SK-N-SH (cell line): ENCODE data around the gene MDH2. TPM values are rescaled to one million over a fixed set of nuclear protein-coding genes. Genes with fewer than 3 reads are reported as not detected.
"Not testable (repeated sequence)": the region's sequence is repeated elsewhere in the genome, so short reads cannot be mapped to it uniquely, and the experiment has no call there.

Source experiments
- CTCF ChIA-PET: fragments of 300-600, 350-600 bp; formaldehyde crosslinking; extraction: SDS; loops from one replicate; lab custom pipeline; 2021; lab: Yijun Ruan, JAX
- POLR2A ChIA-PET: fragments of 350-600 bp; sonication (Branson Sonifier 250); formaldehyde crosslinking; extraction: SDS; loops from one replicate; lab custom pipeline; 2020; ENCODE audit warnings: antibody characterized with exemption, inconsistent platforms; lab: Yijun Ruan, JAX
- DNase-seq: peaks from one replicate; pipeline ENCODE4 v3.0.0; 2012
- H2AFZ ChIP-seq: fragments of 200-600 bp; sonication (generic); 2 replicates; pipeline ENCODE4 v1.8.1; 2016; ENCODE audit warnings: antibody characterized with exemption, mild to moderate bottlenecking, low read depth
- H3F3A ChIP-seq: fragments of 200-600 bp; sonication (generic); replicated peaks from 2 replicates; pipeline ENCODE3; 2016; ENCODE audit warnings: antibody characterized with exemption, mild to moderate bottlenecking; ENCODE audit not compliant: insufficient read depth
- H3K27ac ChIP-seq, 2 experiments: fragments of 200-500 bp in 1 of 2; fragments of 200-600 bp in 1 of 2; sonication (Bioruptor generic) in 1 of 2; sonication (generic), shearing (Covaris generic) in 1 of 2; 2 replicates each; pipeline versions ENCODE4 v1.5.1 to v1.6.1; 2014 to 2016; ENCODE audit warnings: low read depth in 2 of 2, inconsistent platforms in 1 of 2, low read length in 1 of 2, mild to moderate bottlenecking in 1 of 2, mixed read lengths in 1 of 2
- H3K27me3 ChIP-seq: fragments of 200-600 bp; sonication (generic), shearing (Covaris generic); 2 replicates; pipeline ENCODE4 v1.6.1; 2016; ENCODE audit warnings: mixed run types; ENCODE audit not compliant: insufficient read depth
- H3K36me3 ChIP-seq, 2 experiments: fragments of 200-500 bp in 1 of 2; fragments of 200-600 bp in 1 of 2; sonication (Bioruptor generic) in 1 of 2; sonication (generic) in 1 of 2; replicated peaks in 1 of 2; 2 replicates each; pipeline versions ENCODE3 to v1.5.1; 2014 to 2016; ENCODE audit warnings: low read length in 1 of 2, mild to moderate bottlenecking in 1 of 2; ENCODE audit not compliant: insufficient read depth in 2 of 2, control insufficient read depth in 1 of 2
- H3K4me1 ChIP-seq, 2 experiments: fragments of 200-500 bp in 1 of 2; fragments of 200-600 bp in 1 of 2; sonication (Bioruptor generic) in 1 of 2; sonication (generic), shearing (Covaris generic) in 1 of 2; 2 replicates each; pipeline versions ENCODE4 v1.5.1 to v1.6.1; 2014 to 2016; ENCODE audit warnings: low read depth in 1 of 2, low read length in 1 of 2, mixed run types in 1 of 2; ENCODE audit not compliant: insufficient read depth in 2 of 2, control insufficient read depth in 1 of 2
- H3K4me2 ChIP-seq: fragments of 200-600 bp; sonication (generic), shearing (Covaris generic); 2 replicates; pipeline ENCODE4 v1.6.1; 2017; ENCODE audit warnings: mixed run types
- H3K4me3 ChIP-seq, 2 experiments: fragments of 200-500 bp in 1 of 2; fragments of 200-600 bp in 1 of 2; sonication (Bioruptor generic) in 1 of 2; sonication (generic), shearing (Covaris generic) in 1 of 2; 2 replicates each; pipeline versions ENCODE4 v1.5.1 to v1.8.1; 2014 to 2016; ENCODE audit warnings: low read depth in 2 of 2, inconsistent platforms in 1 of 2, low read length in 1 of 2, mild to moderate bottlenecking in 1 of 2, mixed read lengths in 1 of 2, moderate library complexity in 1 of 2
- H3K79me2 ChIP-seq: fragments of 200-600 bp; sonication (generic); 2 replicates; pipeline ENCODE4 v1.8.1; 2017; ENCODE audit warnings: mild to moderate bottlenecking; ENCODE audit not compliant: insufficient read depth
- H3K9ac ChIP-seq: fragments of 200-600 bp; sonication (generic); 2 replicates; pipeline ENCODE4 v1.6.1; 2017; ENCODE audit warnings: mixed run types
- H3K9me2 ChIP-seq: fragments of 200-600 bp; sonication (generic); 2 replicates; pipeline ENCODE4 v1.6.1; 2017; ENCODE audit warnings: mixed run types
- H3K9me3 ChIP-seq: fragments of 200-600 bp; sonication (generic); 2 replicates; pipeline ENCODE4 v1.6.1; 2017; ENCODE audit warnings: mixed run types, mild to moderate bottlenecking, moderate library complexity
- H4K20me1 ChIP-seq: fragments of 200-600 bp; sonication (generic); 2 replicates; pipeline ENCODE4 v1.6.1; 2017; ENCODE audit warnings: mild to moderate bottlenecking, mixed run types; ENCODE audit not compliant: insufficient read depth
- ELF1 ChIP-seq: IDR thresholded peaks from 2 replicates; pipeline ENCODE4 v1.4.0; 2012
- EZH2phosphoT487 ChIP-seq: fragments of 200-600 bp; sonication (generic); IDR thresholded peaks from 2 replicates; pipeline ENCODE4 v1.6.1; 2017; ENCODE audit warnings: low read depth, mixed run types, mild to moderate bottlenecking, antibody characterized with exemption, moderate library complexity, borderline replicate concordance
- FOSL2 ChIP-seq: IDR thresholded peaks from 2 replicates; pipeline ENCODE4 v1.4.0; 2012; ENCODE audit warnings: low read depth, mild to moderate bottlenecking, moderate library complexity, borderline replicate concordance
- FOXM1 ChIP-seq: IDR thresholded peaks from 2 replicates; pipeline ENCODE4 v1.4.0; 2012; ENCODE audit warnings: low read depth, mild to moderate bottlenecking
- GATA2 ChIP-seq: sonication (generic); formaldehyde crosslinking; IDR thresholded peaks from 2 replicates; pipeline ENCODE4 v1.5.0; 2020; ENCODE audit warnings: mild to moderate bottlenecking, missing genetic modification reagents
- JUND ChIP-seq: IDR thresholded peaks from 2 replicates; pipeline ENCODE4 v1.4.0; 2012
- MEF2A ChIP-seq: IDR thresholded peaks from 2 replicates; pipeline ENCODE4 v1.4.0; 2012; ENCODE audit warnings: low read depth, borderline replicate concordance
- NFIC ChIP-seq: IDR thresholded peaks from 2 replicates; pipeline ENCODE4 v1.4.0; 2012; ENCODE audit warnings: borderline replicate concordance
- NRF1 ChIP-seq: IDR thresholded peaks from 2 replicates; pipeline ENCODE4 v1.6.1; 2012; ENCODE audit warnings: low read depth, mild to moderate bottlenecking, low read length
- POLR2AphosphoS5 ChIP-seq: IDR thresholded peaks from 2 replicates; pipeline ENCODE4 v1.6.1; 2012; ENCODE audit warnings: low read depth, low read length
- RFX5 ChIP-seq: IDR thresholded peaks from 2 replicates; pipeline ENCODE4 v1.6.1; 2012; ENCODE audit warnings: mild to moderate bottlenecking, improper control_type of control experiment, low read length
- RXRA ChIP-seq: IDR thresholded peaks from 2 replicates; pipeline ENCODE4 v1.4.0; 2012; ENCODE audit warnings: low read depth, mild to moderate bottlenecking, borderline replicate concordance
- SMC3 ChIP-seq: IDR thresholded peaks from 2 replicates; pipeline ENCODE4 v1.6.1; 2012; ENCODE audit warnings: low read depth, low read length, improper control_type of control experiment
- TCF12 ChIP-seq: IDR thresholded peaks from 2 replicates; pipeline ENCODE4 v1.4.0; 2012
- TEAD4 ChIP-seq: IDR thresholded peaks from 2 replicates; pipeline ENCODE4 v1.4.0; 2012; ENCODE audit warnings: mild to moderate bottlenecking, borderline replicate concordance; ENCODE audit not compliant: insufficient read depth
- YY1 ChIP-seq: IDR thresholded peaks from 2 replicates; pipeline ENCODE4 v1.4.0; 2012; ENCODE audit warnings: low read depth, mild to moderate bottlenecking
- WGBS: methylation state at CpG from one replicate; pipeline ENCODE4 v1.1.6; 2017; ENCODE audit warnings: low lambda C conversion rate; 5-methylcytosine and 5-hydroxymethylcytosine counted together
- polyA plus RNA-seq, 3 experiments: library from polyadenylated mRNA; depleted of rRNA; stranded (reverse); fragments of >200 nt; gene quantifications; 2 replicates each; pipeline ENCODE4 v1.2.3, GENCODE V29; 2012
- TF ChIP-seq, protein P1 (sequence below): IDR thresholded peaks from 2 replicates; pipeline ENCODE4 v1.4.0; 2012; ENCODE audit warnings: low read depth, borderline replicate concordance
- TF ChIP-seq, protein P2 (sequence below): fragments of 200-600 bp; sonication (generic); IDR thresholded peaks from 2 replicates; pipeline ENCODE4 v1.6.1; 2017; ENCODE audit warnings: antibody characterized with exemption, mild to moderate bottlenecking, moderate library complexity
- TF ChIP-seq, protein P3 (sequence below): IDR thresholded peaks from 2 replicates; pipeline ENCODE4; 2012
- TF ChIP-seq, protein P4 (sequence below): IDR thresholded peaks from 2 replicates; pipeline ENCODE4 v1.4.0; 2012; ENCODE audit warnings: low read depth, borderline replicate concordance
- TF ChIP-seq, protein P5 (sequence below): fragments of 150-350 bp; IDR thresholded peaks from 2 replicates; pipeline ENCODE4 v1.6.1; 2017; ENCODE audit warnings: antibody characterized with exemption, low read length, low read depth, borderline replicate concordance

Gene MDH2
- polyA plus RNA-seq, 1 of the 3 experiments (the other 2 are of a cell fraction), result 301 TPM

DNA sequence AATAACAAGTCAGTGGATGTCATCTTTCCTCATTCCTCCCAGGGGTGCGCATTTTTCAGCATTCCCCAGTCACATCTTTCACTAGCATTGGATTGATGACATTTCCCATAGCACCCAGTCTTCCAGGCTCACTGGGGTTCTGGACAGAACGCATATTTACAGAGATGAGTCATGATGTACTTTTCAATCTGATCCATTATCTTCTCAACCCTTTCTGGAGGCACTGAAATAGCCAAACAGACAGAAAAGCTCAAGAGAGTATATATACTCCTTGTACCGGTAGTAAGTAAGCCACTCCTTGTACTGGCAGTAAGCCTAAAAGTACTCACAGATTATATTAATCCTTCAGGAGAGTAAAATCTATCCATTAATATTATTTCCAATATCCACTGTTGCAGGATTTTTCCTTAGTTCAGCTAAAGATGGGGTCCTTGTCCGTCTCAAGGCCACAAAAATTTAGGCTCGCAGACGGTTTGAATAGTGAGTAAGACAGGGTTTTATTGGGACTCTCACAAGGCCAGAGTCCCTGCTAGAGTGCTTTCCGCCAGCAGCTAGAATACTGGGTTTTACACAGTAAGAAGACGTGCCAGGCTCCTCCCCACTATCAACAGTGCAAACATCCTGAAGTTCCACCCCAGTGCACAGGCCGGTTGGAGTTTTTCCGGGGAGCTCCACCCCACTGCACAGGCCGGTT is 60.8 kb downstream of the MDH2 start:
- TF ChIP-seq TEAD4 (no peak), GATA2 (CRISPR knock-in tag) (no peak), ELF1 (no peak), JUND (peak; percentile 43; the same call in 1 of the 2 replicates), FOXM1 (no peak), SMC3 (no peak), EZH2phosphoT487 (no peak), MEF2A (no peak), RXRA (no peak), NRF1 (no peak), RFX5 (no peak), POLR2AphosphoS5 (no peak), TCF12 (peak; percentile 60; the same call in 1 of the 2 replicates), FOSL2 (peak; percentile 40; the same call in 1 of the 2 replicates), YY1 (no peak), NFIC (no peak)
- TF ChIP-seq, protein P1, sequence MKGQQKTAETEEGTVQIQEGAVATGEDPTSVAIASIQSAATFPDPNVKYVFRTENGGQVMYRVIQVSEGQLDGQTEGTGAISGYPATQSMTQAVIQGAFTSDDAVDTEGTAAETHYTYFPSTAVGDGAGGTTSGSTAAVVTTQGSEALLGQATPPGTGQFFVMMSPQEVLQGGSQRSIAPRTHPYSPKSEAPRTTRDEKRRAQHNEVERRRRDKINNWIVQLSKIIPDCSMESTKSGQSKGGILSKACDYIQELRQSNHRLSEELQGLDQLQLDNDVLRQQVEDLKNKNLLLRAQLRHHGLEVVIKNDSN, result no peak
- TF ChIP-seq, protein P2, sequence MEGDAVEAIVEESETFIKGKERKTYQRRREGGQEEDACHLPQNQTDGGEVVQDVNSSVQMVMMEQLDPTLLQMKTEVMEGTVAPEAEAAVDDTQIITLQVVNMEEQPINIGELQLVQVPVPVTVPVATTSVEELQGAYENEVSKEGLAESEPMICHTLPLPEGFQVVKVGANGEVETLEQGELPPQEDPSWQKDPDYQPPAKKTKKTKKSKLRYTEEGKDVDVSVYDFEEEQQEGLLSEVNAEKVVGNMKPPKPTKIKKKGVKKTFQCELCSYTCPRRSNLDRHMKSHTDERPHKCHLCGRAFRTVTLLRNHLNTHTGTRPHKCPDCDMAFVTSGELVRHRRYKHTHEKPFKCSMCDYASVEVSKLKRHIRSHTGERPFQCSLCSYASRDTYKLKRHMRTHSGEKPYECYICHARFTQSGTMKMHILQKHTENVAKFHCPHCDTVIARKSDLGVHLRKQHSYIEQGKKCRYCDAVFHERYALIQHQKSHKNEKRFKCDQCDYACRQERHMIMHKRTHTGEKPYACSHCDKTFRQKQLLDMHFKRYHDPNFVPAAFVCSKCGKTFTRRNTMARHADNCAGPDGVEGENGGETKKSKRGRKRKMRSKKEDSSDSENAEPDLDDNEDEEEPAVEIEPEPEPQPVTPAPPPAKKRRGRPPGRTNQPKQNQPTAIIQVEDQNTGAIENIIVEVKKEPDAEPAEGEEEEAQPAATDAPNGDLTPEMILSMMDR, result no peak
- TF ChIP-seq, protein P3, sequence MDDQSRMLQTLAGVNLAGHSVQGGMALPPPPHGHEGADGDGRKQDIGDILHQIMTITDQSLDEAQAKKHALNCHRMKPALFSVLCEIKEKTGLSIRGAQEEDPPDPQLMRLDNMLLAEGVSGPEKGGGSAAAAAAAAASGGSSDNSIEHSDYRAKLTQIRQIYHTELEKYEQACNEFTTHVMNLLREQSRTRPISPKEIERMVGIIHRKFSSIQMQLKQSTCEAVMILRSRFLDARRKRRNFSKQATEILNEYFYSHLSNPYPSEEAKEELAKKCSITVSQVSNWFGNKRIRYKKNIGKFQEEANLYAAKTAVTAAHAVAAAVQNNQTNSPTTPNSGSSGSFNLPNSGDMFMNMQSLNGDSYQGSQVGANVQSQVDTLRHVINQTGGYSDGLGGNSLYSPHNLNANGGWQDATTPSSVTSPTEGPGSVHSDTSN, result peak; percentile 62
- TF ChIP-seq, protein P4, sequence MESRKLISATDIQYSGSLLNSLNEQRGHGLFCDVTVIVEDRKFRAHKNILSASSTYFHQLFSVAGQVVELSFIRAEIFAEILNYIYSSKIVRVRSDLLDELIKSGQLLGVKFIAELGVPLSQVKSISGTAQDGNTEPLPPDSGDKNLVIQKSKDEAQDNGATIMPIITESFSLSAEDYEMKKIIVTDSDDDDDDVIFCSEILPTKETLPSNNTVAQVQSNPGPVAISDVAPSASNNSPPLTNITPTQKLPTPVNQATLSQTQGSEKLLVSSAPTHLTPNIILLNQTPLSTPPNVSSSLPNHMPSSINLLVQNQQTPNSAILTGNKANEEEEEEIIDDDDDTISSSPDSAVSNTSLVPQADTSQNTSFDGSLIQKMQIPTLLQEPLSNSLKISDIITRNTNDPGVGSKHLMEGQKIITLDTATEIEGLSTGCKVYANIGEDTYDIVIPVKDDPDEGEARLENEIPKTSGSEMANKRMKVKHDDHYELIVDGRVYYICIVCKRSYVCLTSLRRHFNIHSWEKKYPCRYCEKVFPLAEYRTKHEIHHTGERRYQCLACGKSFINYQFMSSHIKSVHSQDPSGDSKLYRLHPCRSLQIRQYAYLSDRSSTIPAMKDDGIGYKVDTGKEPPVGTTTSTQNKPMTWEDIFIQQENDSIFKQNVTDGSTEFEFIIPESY, result no peak
- TF ChIP-seq, protein P5, sequence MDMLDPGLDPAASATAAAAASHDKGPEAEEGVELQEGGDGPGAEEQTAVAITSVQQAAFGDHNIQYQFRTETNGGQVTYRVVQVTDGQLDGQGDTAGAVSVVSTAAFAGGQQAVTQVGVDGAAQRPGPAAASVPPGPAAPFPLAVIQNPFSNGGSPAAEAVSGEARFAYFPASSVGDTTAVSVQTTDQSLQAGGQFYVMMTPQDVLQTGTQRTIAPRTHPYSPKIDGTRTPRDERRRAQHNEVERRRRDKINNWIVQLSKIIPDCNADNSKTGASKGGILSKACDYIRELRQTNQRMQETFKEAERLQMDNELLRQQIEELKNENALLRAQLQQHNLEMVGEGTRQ, result no peak
- 67% methylated on average over 11 of the region's 11 CpGs for WGBS
- Histone ChIP-seq H3K27ac (peak overlapping the region in 1 of 2 experiments; percentile 52; a peak in 2 of 4 replicates), H3K9me3 (no peaks in the 10 kb centered on the region), H3K79me2 (no peaks in the 10 kb centered on the region), H3K4me1 (peaks cover 0 to 9% of the 10 kb centered on the region in 2 experiments; a peak in 2 of 4 replicates), H3K4me2 (peak overlapping the region; percentile 36), H3K9me2 (no peaks in the 10 kb centered on the region), H3K27me3 (no peaks in the 10 kb centered on the region), H3F3A (peaks cover 22% of the 10 kb centered on the region), H3K9ac (no peak overlapping the region), H2AFZ (peak overlapping the region; percentile 43; the same call in 1 of the 2 replicates), H3K4me3 (no peak overlapping the region), H4K20me1 (no peaks in the 10 kb centered on the region), H3K36me3 (no peaks in the 10 kb centered on the region)
- CTCF ChIA-PET, result no interaction called here
- no peak for DNase-seq
- POLR2A ChIA-PET, result no interaction called here

DNA sequence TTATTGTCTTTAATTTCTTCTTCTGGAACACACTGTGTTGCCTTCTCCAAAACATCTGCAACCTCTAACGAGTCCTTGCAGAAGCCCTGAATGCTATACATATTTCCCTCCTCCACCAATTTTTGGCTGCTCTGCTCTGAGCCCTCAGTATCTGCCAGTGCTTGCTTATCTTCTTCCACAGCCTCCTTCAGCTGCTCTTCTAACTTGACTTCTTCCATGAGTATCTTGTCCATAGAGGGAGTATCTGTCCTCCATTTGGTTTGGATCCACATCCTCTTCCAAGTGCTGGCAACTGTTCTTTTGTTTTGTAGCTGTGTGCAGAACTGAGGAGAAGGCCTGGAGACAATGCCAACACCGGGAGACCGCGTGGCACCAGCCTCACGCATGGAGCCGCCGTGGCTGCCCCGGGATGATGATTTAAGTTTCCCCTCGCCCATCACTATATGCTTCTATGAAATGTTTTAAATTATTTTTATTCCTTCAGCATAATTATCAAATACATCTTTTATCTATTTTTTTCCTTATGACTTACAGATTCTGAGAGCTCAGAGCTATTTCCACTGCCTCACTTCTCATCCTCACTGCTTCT is 65.2 kb downstream of the MDH2 start:
- DNase-seq, POLR2A ChIA-PET, H3K27me3 ChIP-seq, H3K9me2 ChIP-seq, H3K79me2 ChIP-seq, H3K9me3 ChIP-seq, H3K27ac ChIP-seq, H2AFZ ChIP-seq, H3K4me3 ChIP-seq, H4K20me1 ChIP-seq, H3K4me2 ChIP-seq, H3K36me3 ChIP-seq, H3K9ac ChIP-seq, H3K4me1 ChIP-seq: not testable (repeated sequence)
- peaks cover 18% of the 10 kb centered on the region for H3F3A ChIP-seq
- WGBS, result 88% methylated on average over 9 of the region's 9 CpGs
- CTCF ChIA-PET, result interaction anchor here (1.2 to 2.1 kb wide), 2 partner anchors 10 to 150 kb away, joined by 3 to 5 read pairs; no protein-coding TSS in a partner anchor
